HK-2 (cell line): Measurements from ENCODE around the gene TRAPPC2L.

ENCODE experiments used
- DNase-seq: peaks from one replicate; pipeline ENCODE4 v3.0.0-alpha.2; 2018; ENCODE audit not compliant: unreplicated experiment

The TRAPPC2L gene, protein sequence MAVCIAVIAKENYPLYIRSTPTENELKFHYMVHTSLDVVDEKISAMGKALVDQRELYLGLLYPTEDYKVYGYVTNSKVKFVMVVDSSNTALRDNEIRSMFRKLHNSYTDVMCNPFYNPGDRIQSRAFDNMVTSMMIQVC

DNA sequence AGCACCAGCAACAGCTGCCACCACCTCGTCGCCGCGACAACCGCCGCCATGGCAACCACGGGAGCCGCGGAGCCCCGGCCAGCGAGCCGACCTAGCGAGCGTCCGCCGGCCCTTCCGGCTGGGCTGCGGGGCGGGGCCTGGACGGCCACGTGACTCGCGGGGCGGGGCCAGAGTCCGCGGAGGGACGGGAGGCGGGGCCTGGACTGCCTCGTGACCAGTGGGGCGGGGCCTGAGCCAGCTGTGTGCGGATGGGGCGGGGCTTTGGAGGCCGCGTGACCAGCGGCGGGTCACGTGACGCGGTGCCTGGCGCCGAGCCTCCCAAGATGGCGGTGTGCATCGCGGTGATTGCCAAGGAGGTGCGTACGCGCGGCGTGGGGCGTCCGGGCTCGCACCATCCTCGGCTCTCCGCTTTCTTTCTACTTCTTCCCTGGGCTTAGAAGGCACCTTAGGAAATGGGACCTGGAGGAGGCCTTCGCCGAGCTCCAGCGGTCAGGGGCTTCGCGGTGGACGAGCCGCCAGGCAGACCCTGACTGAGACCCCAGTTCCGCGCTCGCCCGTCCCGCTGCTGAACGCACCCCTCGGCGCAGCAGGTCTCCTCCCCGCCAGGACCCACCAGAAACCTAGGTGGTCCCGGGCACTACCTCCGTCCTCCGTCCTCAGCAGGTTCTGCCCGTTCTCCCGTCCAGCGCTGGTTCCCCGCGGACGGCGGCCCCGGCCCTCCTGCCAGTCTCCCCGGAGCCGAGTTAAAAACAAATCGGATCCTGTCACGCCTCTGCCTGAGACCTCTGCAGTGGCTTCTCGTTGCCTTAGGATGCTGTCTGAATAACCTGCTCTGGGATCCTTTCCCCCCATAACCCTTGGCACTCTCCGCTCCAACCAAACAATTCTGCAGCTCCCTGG, at the start of gene TRAPPC2L, which contains the start of gene GALNS:
TSS of gene TRAPPC2L (plus strand) at position 300 of the 900 bp plus-strand sequence. CDS start at position 324, 24 bp downstream.
TSS of gene GALNS (minus strand) at position 120 of the 900 bp plus-strand sequence. CDS start at position 50, 70 bp downstream.
- peak; percentile 99 for DNase-seq

- no peak for DNase-seq
These were observed 49.7 kb upstream of the TRAPPC2L start for GRCh38 chr16:88807142-88807625.

- no peak for DNase-seq
These were observed 49.1 kb upstream of the TRAPPC2L start for GRCh38 chr16:88807626-88808453.

GRCh38 chr16:88809068-88809675, 47.8 kb upstream of the TRAPPC2L start:
- no peak for DNase-seq

- no peak for DNase-seq
These were observed 47.2 kb upstream of the TRAPPC2L start for GRCh38 chr16:88809676-88810165.

- peak; percentile 65 for DNase-seq
These were observed 46.6 kb upstream of the TRAPPC2L start for GRCh38 chr16:88810166-88810911.

DNA sequence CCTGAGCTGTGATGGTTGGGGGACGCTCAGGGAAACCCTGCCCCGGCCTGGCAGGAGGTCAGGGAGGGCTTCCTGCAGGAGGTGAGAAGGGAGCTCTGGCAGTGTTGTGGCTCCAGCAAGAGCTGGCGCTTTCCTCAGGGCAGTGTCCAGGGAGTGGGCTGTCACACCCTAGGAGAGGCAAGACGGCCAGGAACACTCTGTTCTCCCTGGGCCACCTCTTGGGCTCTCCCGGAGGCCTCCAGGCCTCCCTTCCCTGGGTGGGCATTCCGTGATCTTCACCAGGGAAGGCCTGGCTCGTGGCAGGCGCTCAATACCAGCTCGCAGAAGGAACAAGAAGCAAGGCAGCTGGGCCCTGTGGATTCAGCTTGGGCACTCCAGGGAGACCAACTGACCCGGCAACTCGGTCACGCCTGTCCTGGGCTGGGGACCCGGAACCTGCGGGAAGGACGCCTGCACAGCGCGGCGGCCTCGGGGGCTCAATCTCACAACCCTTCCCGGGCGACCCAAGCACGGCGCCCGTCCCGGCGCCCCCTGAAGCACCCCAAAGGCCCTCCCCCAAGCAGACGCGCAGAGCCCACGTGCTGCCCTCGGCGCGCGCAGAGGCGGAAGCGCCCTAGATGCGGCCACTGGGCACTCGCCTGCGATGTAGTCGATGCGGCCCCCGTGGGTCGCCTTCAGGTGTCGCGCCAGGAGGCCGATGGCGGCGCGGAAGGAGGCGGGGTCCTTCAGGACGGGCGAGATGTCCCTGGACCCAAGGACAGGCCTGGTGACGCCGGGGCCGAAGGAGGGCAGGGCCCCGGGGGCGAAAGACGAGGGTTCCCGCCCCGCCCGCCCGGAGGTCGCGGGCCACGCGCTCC, 45.8 kb upstream of the TRAPPC2L start:
- DNase-seq: peak; percentile 76

GRCh38 chr16:88811769-88812512, 45.0 kb upstream of the TRAPPC2L start, which contains the start of gene APRT:
Gene APRT (minus strand): TSS chr16:88811928. CDS start chr16:88811899, 29 bp downstream.
- DNase-seq: peak; percentile 97

DNA sequence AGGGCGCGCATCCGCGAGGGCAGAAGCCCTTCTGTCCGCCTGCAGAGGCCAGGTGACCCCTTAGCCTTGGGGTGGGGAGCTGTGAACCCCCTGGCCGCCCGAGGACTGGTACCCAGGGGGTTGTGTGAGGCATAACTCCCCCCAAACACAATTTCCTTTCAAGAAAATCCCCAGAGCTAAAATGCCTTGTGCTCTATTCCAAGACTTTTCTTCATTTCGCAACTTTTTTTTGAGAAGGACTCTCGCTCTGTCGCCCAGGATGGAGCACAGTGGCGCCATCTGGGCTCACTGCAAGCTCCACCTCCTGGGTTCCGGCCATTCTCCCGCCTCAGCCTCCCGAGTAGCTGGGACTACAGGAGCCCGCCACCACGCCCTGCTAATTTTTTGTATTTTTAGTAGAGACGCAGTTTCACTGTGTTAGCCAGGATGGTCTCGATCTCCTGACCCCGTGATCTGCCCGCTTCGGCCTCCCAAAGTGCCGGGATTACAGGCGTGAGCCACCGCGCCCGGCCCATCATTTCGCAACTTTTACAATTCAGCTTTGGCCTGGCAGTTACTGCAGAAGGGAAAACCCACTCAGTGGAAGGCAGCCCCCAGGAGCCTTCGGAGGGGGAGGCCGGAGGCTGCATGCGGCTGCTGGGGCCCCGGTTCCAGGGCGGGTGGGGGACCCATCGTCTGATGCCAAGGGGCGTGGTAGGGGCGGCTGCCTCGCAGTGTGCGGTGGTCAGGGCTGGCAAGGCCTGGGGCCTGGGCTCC, 44.2 kb upstream of the TRAPPC2L start:
- peak; percentile 39 for DNase-seq

DNA sequence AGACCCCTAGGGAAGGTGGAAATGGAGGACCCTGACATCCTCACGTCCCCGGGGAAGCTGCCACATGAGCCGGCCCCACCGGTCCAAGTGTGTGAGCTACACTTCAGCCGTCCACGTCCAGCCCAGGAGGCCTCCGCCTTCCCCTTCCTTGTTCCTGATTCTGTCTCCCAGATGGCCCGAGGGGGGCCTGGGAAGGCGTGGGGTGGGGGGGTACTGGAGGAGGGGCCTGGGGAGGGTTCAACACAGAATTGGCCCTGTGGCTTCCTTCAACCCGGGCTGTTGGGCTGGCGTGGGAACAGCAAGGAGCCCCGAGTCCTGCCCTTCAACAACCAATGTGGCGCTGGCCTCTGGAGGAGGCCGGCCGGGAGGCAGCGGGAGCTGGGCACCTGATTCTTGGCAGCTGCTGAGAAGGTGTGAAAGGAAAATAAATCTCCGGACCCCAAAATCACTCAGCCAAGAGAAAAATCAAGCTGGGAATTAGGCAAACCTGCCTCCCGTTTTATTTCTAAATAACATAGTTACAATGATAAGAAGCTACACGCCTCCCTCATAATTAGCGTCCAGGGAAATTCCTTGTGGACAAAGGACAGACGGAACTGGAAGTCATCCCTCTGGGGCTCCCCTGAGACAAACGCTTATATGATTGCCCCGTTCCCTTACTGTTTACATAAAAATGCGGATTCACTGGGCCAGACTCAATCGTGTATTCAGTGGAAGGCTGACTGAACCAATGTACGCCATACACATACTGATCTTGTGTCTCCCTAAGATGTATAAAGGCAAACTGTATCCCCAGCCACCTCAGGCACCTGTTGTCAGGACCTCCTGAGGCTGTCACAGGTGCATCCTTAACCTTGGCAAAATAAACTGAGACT, 43.4 kb upstream of the TRAPPC2L start:
- no peak for DNase-seq

DNA sequence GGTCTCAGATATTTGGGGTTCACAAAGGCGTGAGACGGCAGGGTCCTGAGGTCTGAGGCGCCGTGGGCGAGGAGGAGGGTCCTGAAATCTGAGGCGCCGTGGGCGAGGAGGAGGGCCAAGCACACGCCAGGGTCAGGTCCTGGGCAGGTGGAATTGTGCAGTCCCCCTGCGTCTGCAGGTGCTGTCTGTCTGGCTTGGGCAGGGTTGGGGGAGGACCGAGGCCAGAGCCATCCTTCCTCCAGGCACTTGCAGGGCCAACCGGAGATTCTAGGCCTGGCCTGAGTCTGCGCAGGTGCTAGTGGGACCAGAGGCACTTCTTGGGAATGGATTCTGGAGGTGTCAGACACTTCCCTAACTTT, 42.8 kb upstream of the TRAPPC2L start:
- no peak for DNase-seq

- DNase-seq: no peak
These were observed 41.7 kb upstream of the TRAPPC2L start for GRCh38 chr16:88815227-88815626.

DNA sequence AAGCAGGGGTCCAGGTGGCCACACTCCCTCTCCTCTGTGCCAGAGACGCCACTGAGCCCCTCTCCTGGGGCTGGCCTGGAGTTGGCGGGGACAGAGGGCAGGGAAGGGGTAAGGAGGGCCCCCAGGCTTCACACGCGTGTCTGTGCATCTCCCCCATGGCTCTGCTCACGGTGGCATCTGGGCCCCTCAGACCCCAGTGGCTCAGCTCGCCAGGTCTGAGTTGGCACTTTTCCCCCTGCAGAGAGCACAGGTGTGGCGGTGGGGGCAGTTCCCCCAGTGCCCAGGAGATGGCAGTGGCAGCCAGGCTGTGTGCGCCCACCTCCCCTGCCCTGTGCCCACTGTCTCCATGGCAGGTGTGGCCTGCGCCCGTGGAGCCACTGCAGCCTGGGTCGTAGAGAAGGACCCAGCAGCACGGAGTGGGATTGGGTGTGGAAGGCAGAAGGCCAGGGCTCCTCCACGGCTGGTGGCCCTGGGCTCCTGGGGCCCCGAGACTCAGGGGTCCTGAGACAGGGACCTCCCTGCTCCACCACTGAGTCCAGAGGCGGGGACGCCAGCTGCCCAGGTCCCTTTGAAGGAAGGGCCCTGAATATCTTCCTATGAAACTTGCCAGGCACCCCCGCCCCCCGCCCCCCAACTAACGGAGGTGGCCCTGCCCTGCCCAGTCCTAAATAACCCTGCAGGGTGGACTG, 40.9 kb upstream of the TRAPPC2L start:
- peak; percentile 63 for DNase-seq

DNA sequence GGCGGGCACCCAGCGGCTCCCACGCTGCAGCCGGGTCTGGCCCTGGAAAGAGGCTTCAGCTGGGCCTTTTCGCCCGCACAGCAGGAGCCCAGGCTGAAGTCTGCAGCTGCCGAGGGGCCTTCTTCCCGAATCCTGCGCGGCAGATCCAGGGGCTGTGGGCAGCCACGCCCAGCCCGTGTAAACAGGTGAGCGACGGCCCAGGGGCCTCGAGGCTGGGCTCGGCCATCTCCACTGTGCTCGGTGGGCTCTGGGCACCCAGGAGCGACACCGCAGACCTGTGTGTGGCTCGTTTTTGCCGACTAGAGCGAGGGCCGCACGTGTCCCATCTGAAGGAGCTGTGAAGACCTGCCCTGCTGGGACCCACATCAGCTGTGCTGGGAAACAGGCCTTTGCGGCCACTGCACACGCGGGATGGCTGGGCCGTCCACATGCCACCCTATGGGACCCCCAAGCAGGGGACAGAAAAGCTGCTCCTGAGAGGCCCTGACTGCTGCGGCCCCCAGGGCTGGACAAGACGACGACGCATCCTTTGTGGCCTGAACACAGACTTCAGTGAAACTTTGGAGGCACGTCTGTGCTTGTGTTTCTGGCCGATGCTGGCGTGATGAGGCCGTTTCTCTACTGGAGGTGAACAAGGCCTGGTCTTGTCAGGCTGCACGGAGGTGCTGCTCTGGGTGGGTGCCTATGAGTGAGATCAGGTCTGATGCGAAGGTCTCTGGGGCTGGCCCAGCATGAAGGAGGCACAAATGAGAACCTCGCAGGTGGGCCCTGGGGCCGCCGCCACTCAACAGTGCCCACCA, 40.0 kb upstream of the TRAPPC2L start:
- DNase-seq: no peak

GRCh38 chr16:88817785-88818574, 38.9 kb upstream of the TRAPPC2L start:
- DNase-seq: no peak
